NK-92 treated with Interleukin-12 subunit alpha and Interleukin-12 subunit beta, amount 100 ng/mL, for 24 hours (cell line): ENCODE results near the gene PLXNA4.
"Not testable (repeated sequence)": the region's sequence is repeated elsewhere in the genome, so short reads cannot be mapped to it uniquely, and the experiment has no call there.

ENCODE experiments used
- DNase-seq: peaks from one replicate; lab custom pipeline; 2025; lab: John Stamatoyannopoulos, UW

The PLXNA4 gene

DNA sequence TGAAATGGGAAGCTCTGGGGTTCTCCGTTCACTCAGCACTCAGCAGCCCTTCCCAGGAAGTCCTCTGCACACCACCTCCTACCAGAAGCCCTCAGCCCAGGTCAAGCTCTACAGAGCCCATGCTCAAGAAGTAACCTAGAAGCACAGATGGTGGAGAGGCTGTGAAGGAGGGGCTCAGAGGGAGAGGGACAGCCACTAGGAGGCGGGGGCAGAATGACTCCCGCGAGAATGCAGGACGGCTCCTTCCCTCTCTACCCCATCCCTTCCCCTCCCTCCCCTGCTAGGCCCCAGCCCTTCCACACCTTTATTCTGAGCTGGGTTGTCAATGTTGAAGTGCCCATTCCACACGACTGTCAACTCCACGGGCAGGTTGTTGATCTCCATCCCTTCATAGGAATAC, 373.2 kb downstream of the PLXNA4 start:
- no peak for DNase-seq

- no peak for DNase-seq
These were observed 373.7 kb downstream of the PLXNA4 start for GRCh38 chr7:132202541-132202940.

DNA sequence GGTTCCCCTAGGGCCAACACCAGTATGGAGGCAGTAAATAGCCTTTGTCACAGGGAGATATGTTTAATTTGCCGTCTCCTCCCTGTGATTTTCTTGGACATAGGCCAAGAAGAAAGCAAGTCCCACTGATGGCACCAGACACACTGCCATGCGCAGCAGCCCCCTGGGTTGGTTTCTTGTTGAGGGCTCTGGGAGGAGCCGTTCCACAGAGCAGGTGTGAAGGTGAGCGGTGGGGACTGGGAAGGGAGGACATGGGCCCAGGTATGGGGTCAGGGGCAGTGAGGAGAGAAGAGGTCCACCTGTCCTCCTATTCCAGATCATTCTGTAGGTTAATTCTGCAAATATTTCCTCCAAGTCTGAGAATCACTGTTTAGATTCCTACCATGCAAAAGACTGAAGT, 376.1 kb downstream of the PLXNA4 start:
- DNase-seq: no peak

GRCh38 chr7:132199626-132200025, 376.6 kb downstream of the PLXNA4 start:
- no peak for DNase-seq

- no peak for DNase-seq
These were observed 378.5 kb downstream of the PLXNA4 start for GRCh38 chr7:132197772-132198171.

GRCh38 chr7:132193898-132194297, 382.4 kb downstream of the PLXNA4 start:
- DNase-seq: no peak

DNA sequence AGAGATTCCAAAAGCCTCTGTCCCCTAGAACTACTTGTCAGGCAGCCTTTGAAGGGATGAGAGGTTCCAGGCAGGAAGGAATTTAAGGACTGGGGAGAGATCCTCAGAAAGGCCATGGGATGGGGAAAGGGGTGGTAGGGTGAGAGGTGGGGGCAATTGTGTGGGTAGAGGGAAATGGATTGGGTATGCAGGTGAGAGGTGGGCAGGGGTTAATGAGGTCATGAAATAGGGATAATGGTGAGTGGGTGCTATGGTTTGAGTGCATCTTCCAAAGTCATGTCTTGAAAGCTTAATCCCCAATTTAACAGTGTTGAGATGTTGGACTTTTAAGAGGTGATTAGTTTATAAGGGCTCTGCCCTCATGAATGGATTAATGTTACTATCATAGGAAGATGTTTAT, 383.5 kb downstream of the PLXNA4 start:
- DNase-seq: no peak

DNA sequence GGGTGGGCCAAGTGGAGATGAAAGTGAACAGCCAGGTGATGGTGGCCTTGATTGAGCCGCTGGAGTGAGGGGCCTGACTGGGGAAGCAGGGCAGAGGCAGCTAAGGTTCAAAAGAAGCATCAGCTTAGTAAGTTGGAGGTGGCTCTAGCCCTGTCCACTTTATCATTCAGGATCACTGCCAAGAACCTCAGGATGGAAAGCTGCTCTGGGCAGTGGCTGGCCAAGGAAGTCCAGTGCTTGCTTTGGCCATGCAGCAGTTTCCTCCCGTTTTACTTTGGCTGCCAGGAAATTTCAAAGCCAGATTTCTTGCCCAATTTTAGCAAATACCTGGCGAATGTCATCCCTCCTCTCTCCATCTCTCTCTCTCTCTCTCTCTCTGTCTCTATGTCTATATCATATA, 384.9 kb downstream of the PLXNA4 start:
- no peak for DNase-seq

DNA sequence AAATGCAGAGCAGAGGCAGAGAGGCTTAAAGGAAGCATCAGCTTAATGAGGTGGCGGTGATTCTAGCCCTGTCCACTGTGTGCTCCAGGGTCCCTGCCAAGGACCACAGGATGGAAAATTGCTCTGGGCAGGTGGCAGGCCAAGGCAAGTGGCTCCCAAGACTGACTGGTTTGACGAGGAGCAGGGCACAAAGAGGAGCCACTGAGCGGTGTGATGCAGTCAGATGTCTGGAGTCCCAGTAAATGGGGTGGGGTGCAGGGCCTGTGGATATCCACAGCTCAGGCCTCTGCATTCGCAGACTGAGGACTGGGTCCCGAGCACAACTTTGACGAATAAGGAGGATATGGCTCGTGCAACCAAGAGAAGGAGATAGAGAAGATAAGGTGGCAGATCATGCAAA, 385.6 kb downstream of the PLXNA4 start:
- no peak for DNase-seq

GRCh38 chr7:132189881-132190280, 386.4 kb downstream of the PLXNA4 start:
- no peak for DNase-seq

GRCh38 chr7:132187869-132188789, 388.1 kb downstream of the PLXNA4 start:
- no peak for DNase-seq

DNA sequence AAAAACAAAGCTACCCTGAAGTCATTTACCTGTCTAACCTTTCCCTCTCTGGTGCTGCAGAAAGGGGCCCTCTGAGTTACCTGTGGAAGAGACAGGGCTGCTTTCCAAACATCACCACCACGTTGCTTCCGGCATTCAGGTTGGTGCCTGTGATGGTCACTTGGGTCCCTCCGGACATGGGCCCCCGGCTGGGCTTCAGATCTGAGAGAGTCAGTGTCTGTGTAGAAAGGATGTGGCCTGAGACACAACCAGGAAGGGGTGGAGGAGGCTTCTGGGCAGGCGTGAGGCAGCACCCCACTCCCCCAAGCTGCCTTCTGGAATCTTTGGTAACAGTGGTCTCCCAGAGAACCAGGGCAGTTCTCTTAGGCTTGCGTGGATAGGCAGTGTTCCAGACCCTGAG, 388.9 kb downstream of the PLXNA4 start:
- DNase-seq: no peak

DNA sequence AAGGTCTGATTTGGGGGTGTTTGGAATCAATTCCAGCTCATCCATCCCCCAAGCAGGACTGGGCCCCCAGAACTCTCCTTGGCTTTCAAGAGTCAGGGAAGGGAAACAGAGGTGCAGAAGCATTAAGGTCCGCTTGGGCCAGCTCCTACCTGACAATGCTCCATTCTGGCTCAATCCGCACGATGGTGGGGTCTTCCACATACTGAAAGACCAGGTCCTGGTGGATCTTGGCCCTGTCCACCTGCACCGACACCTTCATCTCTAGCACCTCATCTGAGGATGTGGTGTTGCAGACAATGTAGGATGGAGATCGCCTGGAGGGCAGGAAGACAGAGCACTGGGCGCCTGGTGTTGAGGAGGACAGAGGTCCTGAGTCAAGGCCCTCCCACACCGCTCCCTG, 391.1 kb downstream of the PLXNA4 start:
- DNase-seq: no peak

DNA sequence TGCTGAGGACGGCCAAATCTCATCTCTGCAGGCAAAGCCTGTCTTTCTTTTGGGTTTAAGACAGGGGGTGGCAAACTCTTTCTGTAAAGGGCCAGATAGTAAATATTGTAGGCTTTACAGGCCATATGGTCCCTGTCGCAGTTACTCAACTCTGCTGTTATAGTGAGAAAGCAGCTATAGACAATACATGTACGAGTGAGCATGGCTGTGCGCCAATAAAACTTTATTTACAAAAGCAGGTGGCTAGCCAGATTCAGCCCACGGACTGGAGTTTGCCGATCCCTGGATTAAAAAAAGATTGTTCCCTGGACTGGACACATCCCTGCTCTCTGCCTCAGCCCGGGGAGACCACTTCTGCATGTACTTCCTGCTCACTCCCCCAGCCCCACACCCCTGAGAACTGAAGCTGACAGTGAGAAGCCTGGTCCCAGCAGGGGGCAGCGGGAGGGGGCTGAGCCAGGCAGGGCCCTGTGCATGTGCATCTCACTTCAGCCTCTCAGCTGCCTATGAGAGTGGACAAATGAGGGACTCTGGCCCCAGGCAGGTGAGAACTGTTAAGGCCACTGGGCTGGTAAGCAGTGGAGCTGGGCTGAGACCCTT, 392.4 kb downstream of the PLXNA4 start:
- no peak for DNase-seq

- no peak for DNase-seq
These were observed 393.3 kb downstream of the PLXNA4 start for GRCh38 chr7:132182992-132183391.

DNA sequence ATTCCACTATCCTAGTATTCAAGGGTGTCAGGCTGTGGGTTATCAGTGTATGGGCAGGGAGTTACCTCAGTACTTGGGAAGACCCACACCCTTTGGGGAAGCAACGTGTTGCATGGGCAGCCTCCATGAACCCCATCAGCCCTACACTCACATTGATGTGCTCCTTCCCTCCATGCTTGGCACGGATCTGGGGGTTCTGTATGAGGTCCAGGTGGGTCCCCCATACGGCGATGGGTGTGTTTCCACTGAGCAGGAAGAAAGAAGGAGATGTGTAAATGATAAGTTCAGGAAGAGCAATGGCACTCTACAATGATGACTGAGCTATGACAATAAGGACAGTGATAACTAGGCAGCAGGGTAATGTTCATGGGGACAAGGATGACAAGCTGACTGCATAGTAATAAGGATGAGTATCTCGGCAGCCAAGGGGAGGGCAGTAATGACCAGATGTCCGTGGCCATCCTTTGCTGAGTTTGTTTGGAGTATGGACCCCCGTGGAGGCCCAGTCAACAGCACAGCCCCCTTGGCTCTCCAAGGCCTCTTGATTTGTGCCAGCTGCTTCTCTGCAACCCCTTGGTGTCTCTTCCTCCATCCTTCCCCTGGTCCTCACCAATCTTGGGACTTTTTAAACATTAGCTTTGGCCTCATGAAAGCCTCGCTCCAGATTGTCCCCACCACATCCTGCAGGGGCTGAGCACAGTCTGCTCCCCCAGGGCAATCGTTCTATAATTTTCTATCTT, 394.2 kb downstream of the PLXNA4 start:
- DNase-seq: no peak

DNA sequence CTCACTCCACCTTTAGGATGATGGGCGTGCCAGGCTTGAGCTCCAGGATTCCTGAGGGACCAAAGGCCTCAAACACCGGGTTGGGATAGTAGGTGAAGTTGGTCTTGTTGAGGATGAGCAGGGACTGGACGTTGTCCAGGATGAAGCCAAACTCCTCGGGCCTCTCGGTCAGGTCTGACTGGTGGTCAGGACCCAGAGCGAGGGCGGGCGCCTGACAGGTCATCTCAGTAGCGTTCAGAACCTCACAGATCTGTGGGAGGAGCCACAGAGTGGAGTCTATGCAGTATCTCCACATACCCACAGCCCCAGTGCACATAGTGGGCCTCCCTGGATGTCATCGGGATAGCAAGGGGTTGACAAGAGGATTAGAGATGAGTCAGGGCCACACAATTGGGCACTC, 394.9 kb downstream of the PLXNA4 start:
- no peak for DNase-seq

GRCh38 chr7:132180481-132180880, 395.8 kb downstream of the PLXNA4 start:
- no peak for DNase-seq

GRCh38 chr7:132179681-132180080, 396.6 kb downstream of the PLXNA4 start:
- no peak for DNase-seq

GRCh38 chr7:132179080-132179430, 397.2 kb downstream of the PLXNA4 start:
- no peak for DNase-seq

GRCh38 chr7:132178402-132179079, 397.7 kb downstream of the PLXNA4 start:
- DNase-seq: not testable (repeated sequence)

- DNase-seq: no peak
These were observed 398.4 kb downstream of the PLXNA4 start for GRCh38 chr7:132177708-132178401.
